LNCAP (cell line): ENCODE results near the gene ZSWIM3.

Experiments
- CTCF ChIP-seq: fragments of 450-650 bp; IDR thresholded peaks from 2 replicates; pipeline ENCODE4 v1.5.1; 2017; ENCODE audit warnings: mild to moderate bottlenecking

Gene ZSWIM3

GRCh38 chr20:45892049-45892825 is 34.8 kb downstream of the ZSWIM3 start:
- TF ChIP-seq CTCF, result no peak

GRCh38 chr20:45892828-45893500 is 35.5 kb downstream of the ZSWIM3 start:
- TF ChIP-seq CTCF, result no peak

GRCh38 chr20:45893831-45894230 is 36.4 kb downstream of the ZSWIM3 start:
- TF ChIP-seq CTCF, result no peak

- no peak for TF ChIP-seq CTCF
Measured at GRCh38 chr20:45894797-45895196, 37.4 kb downstream of the ZSWIM3 start.

GRCh38 chr20:45896641-45897161 is 39.3 kb downstream of the ZSWIM3 start:
- no peak for TF ChIP-seq CTCF

GRCh38 chr20:45897289-45897688 is 39.9 kb downstream of the ZSWIM3 start:
- no peak for TF ChIP-seq CTCF

GRCh38 chr20:45897692-45898091 is 40.3 kb downstream of the ZSWIM3 start:
- no peak for TF ChIP-seq CTCF
